Measurements from ENCODE around the gene SETD2. TPM values are rescaled to one million over a fixed set of nuclear protein-coding genes. Genes with fewer than 3 reads are reported as not detected.
"Not testable (repeated sequence)": the region's sequence is repeated elsewhere in the genome, so short reads cannot be mapped to it uniquely, and the experiment has no call there.

SETD2 gene
- total and polyA plus RNA-seq, 5 donors, result 10.3 to 35.6 (median 32.0) TPM

- DNase-seq; H3K4me1 ChIP-seq (ENCODE audit: control insufficient read depth, insufficient read depth, low read length); H3K27ac ChIP-seq (ENCODE audit: low read length); H3K4me3 ChIP-seq (ENCODE audit: low read length); H3K9me3 ChIP-seq (ENCODE audit: control insufficient read depth, low read length); H3K27me3 ChIP-seq (ENCODE audit: control insufficient read depth, insufficient read depth); intact Hi-C loops (cut with DNase I); ATAC-seq: not testable (repeated sequence)
- 89% methylated on average over 12 of the region's 12 CpGs for WGBS
Measured at GRCh38 chr3:47180011-47180410, 16.1 kb upstream of the SETD2 start.

GRCh38 chr3:47176582-47176981, 12.7 kb upstream of the SETD2 start:
- DNase-seq, result no peak
- no peaks in the 10 kb centered on the region for H3K9me3 ChIP-seq (ENCODE audit: control insufficient read depth, low read length)
- no peak overlapping the region for H3K27ac ChIP-seq (ENCODE audit: low read length)
- ATAC-seq, result no peak
- no peaks in the 10 kb centered on the region for H3K4me1 ChIP-seq (ENCODE audit: control insufficient read depth, insufficient read depth, low read length)
- H3K27me3 ChIP-seq (ENCODE audit: control insufficient read depth, insufficient read depth), result no peaks in the 10 kb centered on the region
- intact Hi-C loops (cut with DNase I), result no loop called here
- over 99% methylated on average over 5 of the region's 5 CpGs for WGBS
- no peak overlapping the region for H3K4me3 ChIP-seq (ENCODE audit: low read length)

- H3K4me3 ChIP-seq (ENCODE audit: low read length), result peak overlapping the region; percentile 90
- intact Hi-C loops (cut with DNase I), result loop anchor here in 1 of 4 donors (10.0 kb wide), 1 partner anchor 139 kb away; no protein-coding TSS in a partner anchor
- H3K4me1 ChIP-seq (ENCODE audit: control insufficient read depth, insufficient read depth, low read length), result peaks cover 6% of the 10 kb centered on the region
- no peaks in the 10 kb centered on the region for H3K27me3 ChIP-seq (ENCODE audit: control insufficient read depth, insufficient read depth)
- H3K27ac ChIP-seq (ENCODE audit: low read length), result peak overlapping the region; percentile 93
- peak; percentile 31 to 42 for ATAC-seq
- peak; percentile 40 to 78 (median 77) for DNase-seq
- no peaks in the 10 kb centered on the region for H3K9me3 ChIP-seq (ENCODE audit: control insufficient read depth, low read length)
- under 1% methylated on average over 104 of the region's 106 CpGs for WGBS
Measured at GRCh38 chr3:47163169-47164006, 525 bp downstream of the SETD2 start.

- WGBS, result 2% methylated on average over 10 of the region's 10 CpGs
Measured at GRCh38 chr3:47162697-47163168, 1.2 kb downstream of the SETD2 start.

GRCh38 chr3:47161983-47162696, 1.8 kb downstream of the SETD2 start:
- ATAC-seq, result no peak
- intact Hi-C loops (cut with DNase I), result loop anchor here in 1 of 4 donors (10.0 kb wide), 1 partner anchor 137 kb away; no protein-coding TSS in a partner anchor
- DNase-seq, result no peak
- Histone ChIP-seq H3K9me3 (ENCODE audit: control insufficient read depth, low read length) (no peaks in the 10 kb centered on the region), H3K4me3 (ENCODE audit: low read length) (peak overlapping the region; percentile 90), H3K27me3 (ENCODE audit: control insufficient read depth, insufficient read depth) (no peaks in the 10 kb centered on the region), H3K4me1 (ENCODE audit: control insufficient read depth, insufficient read depth, low read length) (peaks cover 6% of the 10 kb centered on the region), H3K27ac (ENCODE audit: low read length) (no peak overlapping the region)
- 17% methylated on average over 4 of the region's 4 CpGs for WGBS

More at GRCh38 chr3:47162697-47163168, 1.2 kb downstream of the SETD2 start:
- intact Hi-C loops (cut with DNase I), result loop anchor here in 1 of 4 donors (10.0 kb wide), 1 partner anchor 138 kb away; no protein-coding TSS in a partner anchor
- peak overlapping the region; percentile 93 for H3K27ac ChIP-seq (ENCODE audit: low read length)
- H3K4me3 ChIP-seq (ENCODE audit: low read length), result peak overlapping the region; percentile 90
- no peaks in the 10 kb centered on the region for H3K27me3 ChIP-seq (ENCODE audit: control insufficient read depth, insufficient read depth)
- H3K9me3 ChIP-seq (ENCODE audit: control insufficient read depth, low read length), result no peaks in the 10 kb centered on the region
- DNase-seq (no peak), ATAC-seq (no peak)
- H3K4me1 ChIP-seq (ENCODE audit: control insufficient read depth, insufficient read depth, low read length), result peaks cover 6% of the 10 kb centered on the region

- Histone ChIP-seq H3K4me1 (ENCODE audit: control insufficient read depth, insufficient read depth, low read length) (peaks cover 13% of the 10 kb centered on the region), H3K27me3 (ENCODE audit: control insufficient read depth, insufficient read depth) (no peaks in the 10 kb centered on the region), H3K9me3 (ENCODE audit: control insufficient read depth, low read length) (no peaks in the 10 kb centered on the region), H3K4me3 (ENCODE audit: low read length) (no peak overlapping the region), H3K27ac (ENCODE audit: low read length) (no peak overlapping the region)
- no peak for DNase-seq
- intact Hi-C loops (cut with DNase I), result loop anchor here in 1 of 4 donors (10.0 kb wide), 1 partner anchor 135 kb away; no protein-coding TSS in a partner anchor
- no peak for ATAC-seq
- 71% methylated on average over 3 of the region's 3 CpGs for whole genome bisulfite sequencing
Measured at GRCh38 chr3:47159820-47160219, 4.1 kb downstream of the SETD2 start.

- H3K9me3 ChIP-seq (ENCODE audit: control insufficient read depth, low read length), result no peaks in the 10 kb centered on the region
- H3K4me3 ChIP-seq (ENCODE audit: low read length), result no peak overlapping the region
- intact Hi-C loops (cut with DNase I), result no loop called here
- H3K4me1 ChIP-seq (ENCODE audit: control insufficient read depth, insufficient read depth, low read length), result peaks cover 13% of the 10 kb centered on the region
- ATAC-seq (no peak), DNase-seq (no peak)
- H3K27ac ChIP-seq (ENCODE audit: low read length), result no peak overlapping the region
- H3K27me3 ChIP-seq (ENCODE audit: control insufficient read depth, insufficient read depth), result no peaks in the 10 kb centered on the region
Measured at GRCh38 chr3:47158208-47158607, 5.7 kb downstream of the SETD2 start.

- intact Hi-C loops (cut with DNase I), result no loop called here
Measured at GRCh38 chr3:47156396-47156795, 7.5 kb downstream of the SETD2 start.

GRCh38 chr3:47152578-47152977, 11.3 kb downstream of the SETD2 start:
- WGBS, result 58% methylated on average over 2 of the region's 2 CpGs
- Histone ChIP-seq H3K4me3 (ENCODE audit: low read length) (no peak overlapping the region), H3K27me3 (ENCODE audit: control insufficient read depth, insufficient read depth) (no peaks in the 10 kb centered on the region), H3K9me3 (ENCODE audit: control insufficient read depth, low read length) (no peaks in the 10 kb centered on the region), H3K27ac (ENCODE audit: low read length) (no peak overlapping the region), H3K4me1 (ENCODE audit: control insufficient read depth, insufficient read depth, low read length) (peaks cover 11% of the 10 kb centered on the region)
- ATAC-seq (no peak), DNase-seq (no peak)
- intact Hi-C loops (cut with DNase I), result no loop called here

More at GRCh38 chr3:47156396-47156795, 7.5 kb downstream of the SETD2 start:
- ATAC-seq (no peak), DNase-seq (no peak)
- Histone ChIP-seq H3K27me3 (ENCODE audit: control insufficient read depth, insufficient read depth) (no peaks in the 10 kb centered on the region), H3K4me1 (ENCODE audit: control insufficient read depth, insufficient read depth, low read length) (peaks cover 17% of the 10 kb centered on the region), H3K4me3 (ENCODE audit: low read length) (no peak overlapping the region), H3K27ac (ENCODE audit: low read length) (no peak overlapping the region), H3K9me3 (ENCODE audit: control insufficient read depth, low read length) (no peaks in the 10 kb centered on the region)
- 50% methylated on average over 1 of the region's 1 CpG for WGBS

- H3K27ac ChIP-seq (ENCODE audit: low read length), result no peak overlapping the region
- WGBS, result 60% methylated on average over 1 of the region's 1 CpG
- H3K9me3 ChIP-seq (ENCODE audit: control insufficient read depth, low read length), result no peaks in the 10 kb centered on the region
- H3K4me1 ChIP-seq (ENCODE audit: control insufficient read depth, insufficient read depth, low read length), result peaks cover 8% of the 10 kb centered on the region
- intact Hi-C loops (cut with DNase I), result no loop called here
- H3K4me3 ChIP-seq (ENCODE audit: low read length), result no peak overlapping the region
- ATAC-seq (no peak), DNase-seq (no peak)
- no peaks in the 10 kb centered on the region for H3K27me3 ChIP-seq (ENCODE audit: control insufficient read depth, insufficient read depth)
Measured at GRCh38 chr3:47151836-47152235, 12.1 kb downstream of the SETD2 start.

Data from right cardiac atrium (tissue), 5 donors.